ENCODE data around the gene SNX22. TPM values are rescaled to one million over a fixed set of nuclear protein-coding genes. Genes with fewer than 3 reads are reported as not detected.

SNX22 gene
- total RNA-seq, 2 donors from 2014 or later = 0.27 to 0.28 TPM

- no peaks in the 10 kb centered on the region for H3K9me3 ChIP-seq
- no peak for DNase-seq (ENCODE audit: low spot score)
- H3K4me1 ChIP-seq (ENCODE audit: control insufficient read depth in 1 of 2, low read depth in 2 of 2) = no peaks in the 10 kb centered on the region
- TF ChIP-seq CTCF (IDR thresholded peaks at IDR 0.05) = no peak
- H3K27ac ChIP-seq = no peak overlapping the region
- peaks cover 7% of the 10 kb centered on the region for H3K36me3 ChIP-seq
- ATAC-seq (ENCODE audit: insufficient number of reproducible peaks, low FRiP score, low read depth) = no peak
- no peak overlapping the region for H3K4me3 ChIP-seq
- no peaks in the 10 kb centered on the region for H3K27me3 ChIP-seq (replicated peaks; ENCODE audit: insufficient read depth)
Observed at GRCh38 chr15:64185146-64185911, 33.8 kb downstream of the SNX22 start.

GRCh38 chr15:64187396-64188191, 36.1 kb downstream of the SNX22 start:
- no peak overlapping the region for H3K4me3 ChIP-seq
- no peaks in the 10 kb centered on the region for H3K27me3 ChIP-seq (replicated peaks; ENCODE audit: insufficient read depth)
- DNase-seq (ENCODE audit: low spot score) (no peak), ATAC-seq (ENCODE audit: insufficient number of reproducible peaks, low FRiP score, low read depth) (no peak)
- H3K4me1 ChIP-seq (ENCODE audit: control insufficient read depth in 1 of 2, low read depth in 2 of 2) = no peaks in the 10 kb centered on the region
- TF ChIP-seq CTCF (IDR thresholded peaks at IDR 0.05) = no peak
- H3K36me3 ChIP-seq = peaks cover 7% of the 10 kb centered on the region
- no peaks in the 10 kb centered on the region for H3K9me3 ChIP-seq
- no peak overlapping the region for H3K27ac ChIP-seq

- Histone ChIP-seq H3K27ac (no peak overlapping the region), H3K27me3 (replicated peaks; ENCODE audit: insufficient read depth) (no peaks in the 10 kb centered on the region), H3K4me1 (ENCODE audit: control insufficient read depth in 1 of 2, low read depth in 2 of 2) (no peaks in the 10 kb centered on the region), H3K36me3 (peaks cover 7% of the 10 kb centered on the region), H3K4me3 (no peak overlapping the region), H3K9me3 (no peaks in the 10 kb centered on the region)
- ATAC-seq (ENCODE audit: insufficient number of reproducible peaks, low FRiP score, low read depth) = no peak
- no peak for TF ChIP-seq CTCF (IDR thresholded peaks at IDR 0.05)
- no peak for DNase-seq (ENCODE audit: low spot score)
Observed at GRCh38 chr15:64191971-64192830, 40.7 kb downstream of the SNX22 start.

- no peak overlapping the region for H3K4me3 ChIP-seq
- TF ChIP-seq CTCF (IDR thresholded peaks at IDR 0.05) = no peak
- H3K36me3 ChIP-seq = no peaks in the 10 kb centered on the region
- DNase-seq (ENCODE audit: low spot score) (no peak), ATAC-seq (ENCODE audit: insufficient number of reproducible peaks, low FRiP score, low read depth) (no peak)
- no peaks in the 10 kb centered on the region for H3K4me1 ChIP-seq (ENCODE audit: control insufficient read depth in 1 of 2, low read depth in 2 of 2)
- H3K9me3 ChIP-seq = no peaks in the 10 kb centered on the region
- H3K27me3 ChIP-seq (replicated peaks; ENCODE audit: insufficient read depth) = no peaks in the 10 kb centered on the region
- no peak overlapping the region for H3K27ac ChIP-seq
Observed at GRCh38 chr15:64193971-64194370, 42.4 kb downstream of the SNX22 start.

- ATAC-seq (ENCODE audit: insufficient number of reproducible peaks, low FRiP score, low read depth) (no peak), DNase-seq (ENCODE audit: low spot score) (no peak)
- TF ChIP-seq CTCF (IDR thresholded peaks at IDR 0.05) = no peak
- peaks cover 6% of the 10 kb centered on the region for H3K36me3 ChIP-seq
- H3K9me3 ChIP-seq = no peaks in the 10 kb centered on the region
- no peak overlapping the region for H3K4me3 ChIP-seq
- H3K4me1 ChIP-seq (ENCODE audit: control insufficient read depth in 1 of 2, low read depth in 2 of 2) = no peaks in the 10 kb centered on the region
- H3K27me3 ChIP-seq (replicated peaks; ENCODE audit: insufficient read depth) = no peaks in the 10 kb centered on the region
- no peak overlapping the region for H3K27ac ChIP-seq
Observed at GRCh38 chr15:64197425-64197824, 45.9 kb downstream of the SNX22 start.
